NCI-H146 (cell line): ENCODE measurements around the gene PRKG2.

Experiments used
- DNase-seq: peaks from one replicate; lab custom pipeline; 2025; lab: John Stamatoyannopoulos, UW

PRKG2 gene

DNA sequence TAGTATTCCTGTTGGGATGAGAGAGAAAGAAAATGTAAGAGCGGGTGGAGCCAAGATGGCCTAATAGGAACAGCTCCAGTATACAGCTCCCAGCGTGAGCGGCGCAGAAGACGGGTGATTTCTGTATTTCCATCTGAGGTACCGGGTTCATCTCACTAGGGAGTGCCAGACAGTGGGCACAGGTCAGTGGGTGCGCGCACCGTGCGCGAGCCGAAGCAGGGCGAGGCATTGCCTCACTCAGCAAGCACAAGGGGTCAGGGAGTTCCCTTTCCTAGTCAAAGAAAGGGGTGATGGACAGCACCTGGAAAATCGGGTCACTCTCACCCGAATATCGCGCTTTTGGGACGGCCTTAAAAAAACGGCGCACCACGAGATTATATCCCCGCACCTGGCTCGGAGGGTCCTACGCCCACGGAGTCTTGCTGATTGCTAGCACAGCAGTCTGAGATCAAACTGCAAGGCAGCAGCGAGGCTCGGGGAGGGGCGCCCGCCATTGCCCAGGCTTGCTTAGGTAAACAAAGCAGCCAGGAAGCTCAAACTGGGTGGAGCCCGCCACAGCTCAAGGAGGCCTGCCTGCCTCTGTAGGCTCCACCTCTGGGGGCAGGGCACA, 61.2 kb downstream of the PRKG2 start:
- DNase-seq: peak; percentile 57

DNA sequence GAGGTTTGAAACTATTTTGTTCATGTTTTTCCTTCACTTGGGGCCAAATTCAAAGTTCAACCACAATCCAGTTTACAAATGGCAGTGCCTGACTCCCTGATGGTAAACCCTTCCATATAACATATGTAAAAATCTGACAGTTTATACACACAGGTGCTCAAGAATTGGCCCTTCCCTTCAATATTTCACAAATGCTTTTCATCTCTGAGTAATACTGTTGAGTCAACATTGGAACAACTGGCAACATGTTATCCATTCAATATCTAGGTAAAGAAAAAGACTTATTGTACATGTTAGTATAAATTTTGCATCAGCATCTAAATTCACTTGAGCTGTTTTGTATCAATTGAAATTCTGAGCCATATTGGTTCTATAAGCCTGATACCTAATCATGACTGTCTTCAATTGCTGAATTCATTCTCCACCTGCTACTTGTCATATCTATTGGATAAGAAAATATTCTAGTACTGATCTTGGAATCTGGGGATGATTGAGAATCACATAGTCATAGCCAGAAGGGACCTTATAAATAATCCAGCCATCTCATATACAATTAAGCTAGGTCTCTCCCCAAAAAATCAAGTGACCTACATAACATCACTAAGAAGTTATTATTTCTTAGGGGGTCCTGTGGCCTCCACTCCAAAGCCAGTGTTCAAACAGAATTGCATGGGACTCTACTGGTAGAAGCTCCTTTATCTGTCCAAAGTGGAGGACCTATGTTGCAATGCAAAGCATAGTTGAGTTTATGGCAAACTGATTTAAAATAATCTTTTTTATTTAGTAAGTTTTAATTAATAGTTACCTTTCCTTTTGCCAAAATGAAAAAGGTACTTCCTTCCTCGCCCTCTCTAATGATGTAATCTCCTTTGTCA, 61.9 kb downstream of the PRKG2 start:
- DNase-seq: no peak

DNA sequence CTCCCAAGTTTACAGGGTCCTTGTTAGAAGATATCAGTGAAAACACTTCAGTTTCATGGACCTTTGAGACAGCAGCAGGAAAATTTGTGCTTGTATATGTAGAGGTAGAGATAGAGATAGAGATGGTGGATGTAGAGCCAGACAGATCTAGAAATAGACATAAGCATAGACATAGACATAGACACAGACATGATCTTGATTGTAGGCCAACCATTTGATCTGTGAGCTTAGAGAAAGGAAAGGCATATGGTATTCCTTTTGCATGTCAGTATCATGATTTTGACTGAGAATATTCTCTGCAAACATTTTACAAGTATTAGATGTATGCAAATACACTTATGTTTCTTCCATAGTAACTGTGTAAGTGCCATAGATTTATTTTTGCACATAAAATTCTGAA, 65.0 kb downstream of the PRKG2 start:
- DNase-seq: no peak

DNA sequence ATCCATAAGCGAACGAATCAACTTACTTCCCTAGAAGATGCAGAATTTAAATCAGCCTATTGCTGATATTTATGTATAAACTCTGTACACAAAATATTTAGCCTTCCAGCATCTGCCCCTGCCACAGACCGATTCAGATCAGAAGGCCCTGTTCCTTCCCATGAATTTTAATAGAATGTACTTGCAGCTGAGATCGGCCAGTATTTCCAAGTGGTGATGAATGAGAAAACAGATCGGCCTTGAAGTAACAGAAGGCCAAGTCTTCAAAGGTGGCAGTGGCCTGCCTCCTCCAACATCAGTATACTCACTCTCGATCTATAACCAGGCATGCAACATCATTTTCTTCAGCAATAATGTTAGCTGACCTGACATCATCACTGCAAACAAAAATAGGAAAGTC, 66.4 kb downstream of the PRKG2 start:
- no peak for DNase-seq

DNA sequence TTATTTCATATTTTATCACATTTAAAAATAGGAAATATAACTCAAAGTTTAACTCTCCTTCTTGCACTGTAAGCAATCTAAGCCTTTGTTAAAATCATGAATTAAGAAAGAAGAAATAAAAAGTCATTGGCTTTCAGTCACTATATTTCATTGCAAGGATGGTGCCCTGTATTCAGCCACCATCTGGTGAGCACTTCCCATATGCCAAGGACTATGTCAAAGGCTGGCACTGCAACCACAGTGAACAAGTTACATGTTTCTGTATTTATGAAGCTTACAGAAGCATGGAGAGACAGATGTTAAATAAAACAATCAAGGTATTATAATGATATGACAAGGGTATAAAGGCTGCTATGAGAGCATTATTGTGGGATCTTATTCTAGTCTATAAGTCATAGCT, 68.6 kb downstream of the PRKG2 start:
- no peak for DNase-seq

DNA sequence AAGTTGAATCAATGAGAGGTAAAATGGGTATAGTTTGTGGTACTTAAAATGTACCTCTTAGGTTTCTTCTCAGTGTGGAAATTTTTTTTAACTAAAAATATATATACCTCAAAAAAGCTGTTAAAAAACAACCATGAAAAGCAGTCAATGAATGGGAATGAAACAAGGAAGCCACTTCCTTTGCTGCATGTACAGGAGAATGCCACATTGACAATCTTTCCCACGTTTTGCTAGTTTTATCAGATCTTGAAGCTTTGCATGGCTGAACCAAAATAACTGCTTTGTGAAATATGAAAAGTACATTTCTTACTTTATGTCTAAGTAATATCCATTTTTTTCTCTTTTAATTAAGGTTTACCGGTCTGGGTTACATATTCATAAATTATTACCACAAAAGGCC, 71.8 kb downstream of the PRKG2 start:
- no peak for DNase-seq

DNA sequence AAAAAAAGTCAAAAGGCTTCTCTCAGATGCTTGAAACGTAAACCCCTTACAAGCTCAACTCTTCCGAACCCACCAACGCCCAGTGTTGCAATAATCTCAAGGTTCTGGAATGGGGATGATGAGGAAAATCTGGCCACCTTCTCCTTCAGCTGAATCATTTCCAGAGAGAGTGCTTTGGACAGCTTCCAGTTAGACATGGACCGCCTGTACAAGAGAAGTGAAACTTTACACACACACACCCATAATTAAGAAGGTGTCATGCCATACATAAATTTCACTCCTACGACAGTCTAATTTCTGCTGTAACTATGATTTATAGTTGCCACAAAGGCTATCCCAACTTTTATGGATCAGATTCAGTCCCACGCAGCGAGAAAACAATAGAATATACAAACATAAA, 72.3 kb downstream of the PRKG2 start:
- DNase-seq: no peak

DNA sequence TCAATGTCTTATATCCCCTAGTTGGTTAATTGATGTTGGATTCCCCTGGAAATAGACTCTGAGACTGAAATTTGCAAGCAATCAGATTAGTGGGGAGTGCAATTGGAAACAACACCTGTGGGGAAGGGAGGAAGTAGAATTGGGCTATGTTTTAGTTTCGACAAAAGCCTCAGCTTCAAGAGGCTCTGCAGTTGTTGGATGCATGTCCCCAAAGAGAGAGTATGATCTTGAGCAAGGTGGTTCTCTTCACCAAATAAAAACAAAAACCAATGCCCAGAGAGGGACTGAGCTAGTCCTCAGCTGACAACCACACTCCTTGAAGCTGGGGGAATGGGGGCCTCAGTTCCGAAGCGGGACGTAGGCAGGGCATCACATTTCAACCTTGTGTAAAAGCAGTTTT, 77.1 kb downstream of the PRKG2 start:
- DNase-seq: no peak

DNA sequence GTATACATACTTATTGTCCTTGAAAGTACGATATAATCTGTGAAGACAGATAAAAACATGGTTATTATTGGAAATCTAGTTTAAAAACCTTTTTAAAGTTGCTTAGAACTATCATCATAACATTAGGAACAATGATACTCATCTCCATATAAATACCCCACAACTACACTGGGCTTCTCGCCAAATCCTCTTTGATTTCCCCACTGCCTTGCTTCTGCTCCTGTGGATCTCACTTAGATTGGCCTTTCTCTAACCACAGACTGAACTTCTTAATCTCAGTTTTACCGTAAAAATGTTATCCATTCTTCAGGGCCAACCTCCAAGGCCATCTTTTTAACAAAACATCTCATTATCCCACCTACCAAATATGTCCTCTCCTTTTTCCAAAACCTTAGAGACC, 77.6 kb downstream of the PRKG2 start:
- DNase-seq: no peak

DNA sequence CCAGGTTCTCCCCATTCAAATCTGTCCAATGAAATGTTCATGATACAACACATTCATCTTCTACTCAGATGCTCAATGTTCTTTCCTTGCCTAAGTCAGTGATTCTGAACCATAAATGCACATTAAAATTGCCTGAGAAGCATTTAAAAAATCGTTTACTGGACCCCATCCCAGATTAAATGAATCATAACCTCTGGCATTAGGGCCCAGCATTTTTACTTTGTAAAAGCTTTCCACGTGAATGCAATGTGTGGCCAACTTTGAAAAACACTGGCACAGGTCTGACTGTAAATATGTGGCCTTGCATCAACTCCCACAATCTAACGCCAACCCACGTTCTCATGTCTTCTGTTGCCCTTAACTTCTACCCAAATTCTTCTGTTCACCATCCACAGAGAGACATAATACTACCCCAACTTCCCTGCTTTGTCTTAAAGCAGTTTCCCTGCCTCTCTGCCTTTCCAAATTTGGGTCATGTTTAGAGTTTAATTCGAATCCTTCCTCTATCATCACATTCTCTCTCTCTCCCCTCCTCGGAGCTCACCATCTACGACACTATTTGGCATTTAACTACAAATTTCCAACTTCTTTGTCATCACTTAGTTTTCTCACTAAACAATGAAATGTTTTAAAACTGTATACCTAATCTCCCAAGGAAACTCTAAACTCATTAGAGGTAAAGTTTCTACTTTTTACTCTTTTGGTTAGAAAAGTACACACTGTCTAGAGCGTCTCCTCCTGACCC, 78.7 kb downstream of the PRKG2 start:
- no peak for DNase-seq

DNA sequence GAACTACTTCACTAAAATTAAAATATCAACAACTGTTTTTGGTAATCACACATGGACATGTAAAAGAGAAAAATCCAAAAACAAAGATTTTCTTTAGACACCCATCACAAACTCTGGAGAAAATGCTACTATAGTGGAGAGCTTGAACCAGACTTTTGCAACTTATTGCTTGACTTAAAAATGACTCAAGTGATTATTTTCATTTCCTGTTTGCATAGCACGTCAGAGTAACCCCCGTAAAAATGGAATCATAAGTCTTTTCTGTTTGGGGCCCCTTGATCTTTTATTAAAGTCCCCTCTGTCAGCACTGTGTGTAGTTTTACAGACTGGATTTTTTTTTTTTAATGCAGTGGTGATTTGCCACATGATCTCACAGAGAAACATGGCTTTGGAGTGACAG, 79.5 kb downstream of the PRKG2 start:
- no peak for DNase-seq

DNA sequence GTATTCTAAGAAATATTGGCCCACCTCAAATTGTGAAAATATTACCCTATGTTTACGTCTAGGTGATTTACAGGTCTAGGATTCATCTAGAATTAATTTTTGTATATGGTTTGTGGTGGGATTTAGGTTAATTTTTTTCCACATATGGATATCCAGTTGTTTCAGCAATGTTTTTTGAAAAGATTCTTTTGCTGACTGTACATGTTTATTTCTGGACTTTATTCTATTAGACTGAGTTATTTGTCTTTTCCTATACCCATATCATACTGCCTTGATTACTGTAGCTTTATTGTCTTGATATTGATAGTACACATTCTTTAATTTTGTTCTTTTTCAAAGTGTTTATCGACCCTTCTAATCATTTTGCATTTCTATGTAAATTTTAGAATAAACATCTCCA, 83.5 kb downstream of the PRKG2 start:
- DNase-seq: no peak

DNA sequence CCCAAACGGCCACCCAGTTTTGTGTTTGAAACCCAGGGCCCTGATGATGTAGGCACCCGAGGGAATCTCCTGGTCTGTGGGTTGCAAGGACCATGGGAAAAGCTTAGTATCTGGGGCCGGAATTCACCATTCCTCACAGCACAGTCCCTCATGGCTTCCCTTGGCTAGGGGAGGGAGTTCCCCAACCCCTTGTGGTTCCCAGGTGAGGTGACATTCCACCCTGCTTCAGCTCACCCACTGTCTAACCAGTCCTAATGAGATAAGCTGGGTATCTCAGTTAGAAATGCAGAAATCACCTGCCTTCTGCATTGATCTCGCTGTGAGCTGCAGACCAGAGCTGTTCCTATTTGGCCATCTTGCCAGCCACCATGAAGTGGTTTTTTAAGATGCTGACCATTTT, 84.0 kb downstream of the PRKG2 start:
- no peak for DNase-seq

DNA sequence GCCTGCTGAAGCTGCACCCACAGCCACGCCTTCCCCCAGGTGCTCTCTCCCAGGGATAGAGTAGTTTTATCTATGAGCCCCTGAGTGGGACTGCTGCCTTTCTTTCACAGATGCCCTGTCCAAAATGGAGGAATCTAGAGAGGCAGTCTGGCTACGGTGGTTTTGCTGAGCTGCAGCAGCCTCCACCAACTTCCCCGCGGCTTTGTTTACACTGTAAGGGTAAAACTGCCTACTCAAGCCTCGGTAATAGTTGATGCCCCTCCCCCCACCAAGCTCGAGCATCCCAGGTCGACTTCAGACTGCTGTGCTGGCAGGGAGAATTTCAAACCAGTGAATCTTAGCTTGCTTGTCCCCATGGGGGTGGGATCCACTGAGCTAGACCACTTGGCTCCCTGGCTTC, 84.5 kb downstream of the PRKG2 start:
- DNase-seq: no peak

DNA sequence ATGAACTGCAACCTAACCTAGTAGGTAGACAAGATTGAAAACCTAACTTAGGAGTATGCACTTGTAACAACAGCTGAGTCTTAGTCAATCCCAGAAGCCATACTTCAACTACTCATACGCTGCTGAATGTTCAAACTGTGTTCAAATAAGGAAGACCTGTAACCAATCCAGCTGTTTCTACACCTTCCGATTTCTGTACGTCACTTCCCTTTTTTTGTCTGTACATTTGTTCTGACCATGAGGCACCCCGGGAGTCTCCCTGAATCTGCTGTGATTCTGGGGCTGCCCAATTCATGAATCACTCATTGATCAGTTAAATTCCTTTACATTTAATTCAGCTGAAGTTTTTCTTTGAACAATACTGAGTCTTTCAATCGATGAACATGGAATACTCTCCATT, 95.0 kb downstream of the PRKG2 start:
- DNase-seq: no peak

DNA sequence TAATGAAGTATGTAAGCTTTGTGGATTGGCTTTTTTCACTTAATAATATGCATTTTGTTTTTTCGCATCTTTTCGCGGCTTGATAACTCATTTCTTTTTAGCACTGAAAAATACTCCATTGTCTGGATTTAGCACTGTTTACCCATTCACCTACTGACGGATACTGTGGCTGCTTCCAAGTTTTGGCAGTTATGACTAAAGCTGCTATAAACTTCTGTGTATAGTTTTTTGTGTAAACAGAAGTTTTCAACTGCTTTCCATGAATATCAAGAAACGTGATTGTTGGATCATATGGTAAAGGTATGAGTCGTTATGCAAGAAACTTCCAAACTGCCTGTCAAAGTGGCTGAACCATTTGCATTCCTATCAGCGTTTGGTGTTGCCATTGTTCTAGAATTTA, 96.9 kb downstream of the PRKG2 start:
- DNase-seq: no peak

DNA sequence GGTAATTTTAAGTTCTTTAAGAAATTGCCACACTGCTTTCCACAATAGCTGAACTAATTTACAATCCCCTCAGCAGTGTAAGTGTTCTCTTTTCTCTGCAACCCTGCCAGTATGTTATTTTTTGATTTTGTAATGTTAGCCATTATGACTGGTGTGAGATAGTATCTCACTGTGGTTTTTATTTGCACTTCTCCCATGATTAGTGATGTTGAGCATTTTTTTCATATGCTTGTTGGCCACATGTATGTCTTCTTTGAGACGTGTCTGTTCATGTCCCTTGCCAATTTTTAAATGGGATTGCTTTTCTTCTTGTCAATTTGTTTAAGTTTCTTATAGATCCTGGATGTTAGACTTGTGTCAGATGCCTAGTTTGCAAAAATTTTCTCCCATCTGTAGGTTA, 98.5 kb downstream of the PRKG2 start:
- no peak for DNase-seq

DNA sequence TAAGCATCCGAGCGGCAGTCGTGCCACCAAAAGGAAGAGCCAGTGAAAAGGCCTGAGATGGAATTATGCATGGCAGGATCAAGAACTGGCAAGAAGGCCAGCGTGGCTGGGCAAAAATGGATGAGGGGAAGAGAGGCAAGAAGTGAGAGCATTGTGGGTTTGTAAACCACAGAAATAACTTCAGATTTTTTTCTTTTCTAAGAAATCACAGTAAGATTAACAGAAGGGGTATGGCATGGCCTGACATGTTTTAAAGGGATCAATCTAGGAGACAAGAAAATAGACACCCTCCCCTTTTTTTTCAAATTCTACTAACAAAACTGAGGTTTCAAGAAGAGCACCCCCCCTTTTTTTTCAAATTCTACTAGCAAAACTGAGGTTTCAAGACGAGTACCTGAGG, 102.0 kb downstream of the PRKG2 start:
- no peak for DNase-seq

DNA sequence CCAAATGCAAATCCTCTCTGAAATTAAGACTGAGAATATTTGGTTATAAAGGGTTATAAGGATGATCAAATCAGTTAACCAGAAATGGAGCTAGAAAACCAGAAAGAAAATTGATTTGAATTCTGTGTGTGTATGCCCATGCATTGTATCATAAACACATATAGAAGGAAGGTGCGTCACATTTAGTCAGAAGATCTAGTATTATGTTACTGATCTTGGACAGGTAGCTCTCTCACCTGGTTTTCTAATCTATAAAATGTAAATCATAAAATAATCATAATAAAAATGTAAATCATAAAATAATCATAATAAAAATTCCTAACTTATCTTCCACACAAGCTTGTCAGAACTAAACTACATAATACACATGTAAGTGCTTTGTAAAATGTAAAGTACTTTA, 105.7 kb downstream of the PRKG2 start:
- DNase-seq: no peak

DNA sequence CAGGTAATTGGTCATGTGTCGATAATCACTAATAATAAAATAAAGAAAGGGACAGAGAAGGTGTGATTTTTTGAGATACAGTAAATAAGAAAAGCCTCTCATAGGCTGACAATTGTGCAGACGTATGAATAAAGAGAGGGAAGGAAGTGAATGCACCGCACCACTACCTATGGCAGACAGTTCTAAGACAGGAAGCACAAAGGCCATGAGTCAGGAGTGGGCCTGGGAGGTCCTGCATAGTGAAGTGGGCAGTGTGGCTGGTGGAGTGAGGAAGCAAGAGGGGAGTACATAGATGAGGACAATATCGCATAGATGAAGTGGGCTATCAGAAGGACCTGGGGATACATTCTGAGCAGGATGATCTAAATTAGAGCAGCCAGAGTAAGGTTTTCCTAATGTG, 108.9 kb downstream of the PRKG2 start:
- DNase-seq: no peak

DNA sequence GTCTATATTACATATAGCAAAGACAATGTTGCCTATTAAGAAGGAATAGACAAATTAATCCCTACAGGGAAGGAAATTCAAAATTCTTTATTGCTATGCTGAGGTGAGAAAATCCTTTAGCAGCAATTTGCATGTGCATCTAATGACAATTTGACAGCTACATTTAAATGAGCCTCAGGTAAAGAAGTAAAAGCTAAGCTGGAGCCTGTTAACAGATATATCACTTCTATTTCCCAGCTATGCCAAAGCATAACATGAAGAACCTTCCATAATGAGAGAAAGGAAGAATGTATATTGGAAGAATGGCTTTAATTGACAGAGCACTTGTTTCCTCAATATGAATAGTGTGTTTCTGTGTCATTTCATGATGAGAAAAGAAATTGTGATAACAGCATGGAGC, 112.9 kb downstream of the PRKG2 start:
- DNase-seq: no peak

DNA sequence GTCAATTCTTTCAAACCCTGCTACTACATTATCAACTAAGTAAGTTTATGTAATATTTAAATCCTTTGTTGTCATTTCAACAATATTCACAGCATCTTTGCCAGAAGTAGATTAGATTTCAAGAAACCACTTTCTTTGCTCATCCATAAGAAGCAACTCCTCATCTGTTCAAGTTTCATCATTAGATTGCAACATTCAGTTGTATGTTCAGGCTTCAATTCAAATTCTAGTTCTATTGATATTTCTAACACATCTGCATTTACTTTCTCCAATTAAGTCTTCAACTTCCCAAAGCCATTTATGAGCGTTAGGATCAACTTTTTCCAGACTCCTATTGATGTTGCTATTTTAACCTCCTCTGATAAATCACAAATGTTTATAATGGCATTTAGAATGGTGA, 118.5 kb downstream of the PRKG2 start:
- no peak for DNase-seq

DNA sequence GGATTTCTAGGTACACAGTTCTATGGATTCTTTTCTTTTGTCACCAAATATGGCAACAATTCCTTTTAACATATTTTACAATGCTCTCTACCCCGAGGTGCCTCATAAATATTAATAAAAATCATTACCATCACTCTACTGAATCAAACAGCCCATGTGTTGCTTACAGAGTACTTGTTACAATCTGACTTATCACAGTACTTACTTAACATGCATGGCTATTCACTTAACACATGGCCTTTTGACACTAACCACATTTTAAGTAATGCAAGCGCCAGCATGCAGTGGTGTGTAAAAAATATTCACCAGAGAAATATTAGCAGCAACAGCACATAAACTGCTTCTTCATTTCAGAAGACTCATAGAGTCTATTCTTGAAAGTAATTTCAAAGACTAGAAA, 119.6 kb downstream of the PRKG2 start:
- no peak for DNase-seq
